GM10248 (cell line): ENCODE data around the gene PGRMC2.

Source experiments
- CTCF ChIA-PET: fragments of 300-600 bp; sonication (Branson Sonifier 250); formaldehyde crosslinking; extraction: SDS; loops from one replicate; lab custom pipeline; 2021; ENCODE audit warnings: antibody characterized with exemption; lab: Yijun Ruan, JAX
- POLR2A ChIA-PET: fragments of 350-650 bp; sonication (Branson Sonifier 250); formaldehyde crosslinking; extraction: SDS; loops from one replicate; lab custom pipeline; 2020; ENCODE audit warnings: antibody characterized with exemption; lab: Yijun Ruan, JAX
- DNase-seq: peaks from one replicate; pipeline ENCODE4 v3.0.0; 2012; ENCODE audit errors: extremely low spot score
- TF ChIP-seq, protein P1 (sequence below): IDR thresholded peaks from 2 replicates; pipeline ENCODE4 v1.5.1; 2012; ENCODE audit warnings: mild to moderate bottlenecking, low read depth; ENCODE audit errors: extremely low read depth, missing control alignments, control extremely low read depth

The PGRMC2 gene

DNA sequence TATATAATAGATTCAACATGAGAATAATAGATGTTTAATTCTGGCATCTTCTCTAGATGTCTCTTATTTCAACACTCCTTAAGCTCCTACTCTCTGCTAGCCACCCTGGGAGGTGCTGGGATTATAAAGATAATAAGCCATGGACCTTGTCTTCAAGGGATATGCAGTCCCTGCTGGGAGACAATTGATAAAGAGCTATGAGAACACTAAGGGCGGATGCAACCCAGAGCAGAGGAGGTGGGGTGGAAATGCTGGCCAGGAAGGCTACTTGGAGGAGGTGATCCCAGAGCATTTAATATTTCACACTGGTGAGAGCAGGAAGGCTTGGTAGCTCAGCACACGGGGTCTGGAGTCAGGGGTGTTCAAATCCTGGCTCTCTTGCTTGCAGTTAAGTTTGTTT lies 18.3 kb upstream of the PGRMC2 start:
- CTCF ChIA-PET, result interaction anchor here (1.6 to 2.0 kb wide), 2 partner anchors 10 to 19 kb away, joined by 8 to 10 read pairs; partner anchors contain the start of gene PGRMC2
- TF ChIP-seq, protein P1, sequence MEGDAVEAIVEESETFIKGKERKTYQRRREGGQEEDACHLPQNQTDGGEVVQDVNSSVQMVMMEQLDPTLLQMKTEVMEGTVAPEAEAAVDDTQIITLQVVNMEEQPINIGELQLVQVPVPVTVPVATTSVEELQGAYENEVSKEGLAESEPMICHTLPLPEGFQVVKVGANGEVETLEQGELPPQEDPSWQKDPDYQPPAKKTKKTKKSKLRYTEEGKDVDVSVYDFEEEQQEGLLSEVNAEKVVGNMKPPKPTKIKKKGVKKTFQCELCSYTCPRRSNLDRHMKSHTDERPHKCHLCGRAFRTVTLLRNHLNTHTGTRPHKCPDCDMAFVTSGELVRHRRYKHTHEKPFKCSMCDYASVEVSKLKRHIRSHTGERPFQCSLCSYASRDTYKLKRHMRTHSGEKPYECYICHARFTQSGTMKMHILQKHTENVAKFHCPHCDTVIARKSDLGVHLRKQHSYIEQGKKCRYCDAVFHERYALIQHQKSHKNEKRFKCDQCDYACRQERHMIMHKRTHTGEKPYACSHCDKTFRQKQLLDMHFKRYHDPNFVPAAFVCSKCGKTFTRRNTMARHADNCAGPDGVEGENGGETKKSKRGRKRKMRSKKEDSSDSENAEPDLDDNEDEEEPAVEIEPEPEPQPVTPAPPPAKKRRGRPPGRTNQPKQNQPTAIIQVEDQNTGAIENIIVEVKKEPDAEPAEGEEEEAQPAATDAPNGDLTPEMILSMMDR, result no peak
- no peak for DNase-seq
- POLR2A ChIA-PET, result no interaction called here

DNA sequence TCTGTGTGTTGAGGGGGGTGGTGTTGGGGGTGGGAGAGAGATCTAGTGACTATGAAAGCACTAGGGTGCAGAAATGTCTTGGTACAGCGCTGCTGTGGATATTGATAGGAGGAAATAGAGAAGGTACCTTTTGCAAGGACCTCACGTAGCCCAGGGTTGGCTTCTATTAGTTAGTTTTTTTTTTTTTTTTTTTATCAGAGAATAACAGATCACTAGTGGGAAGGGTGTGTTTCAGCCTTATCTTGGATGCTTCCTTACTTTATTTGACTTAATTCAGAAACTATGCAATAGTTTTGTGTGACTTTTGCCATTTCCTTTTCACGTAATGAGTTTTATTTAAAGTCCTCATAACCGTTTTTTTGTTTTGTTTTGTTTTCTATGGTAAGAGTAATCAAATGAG lies 16.4 kb upstream of the PGRMC2 start:
- ChIA-PET POLR2A (no interaction called here), CTCF (interaction anchor here (1.6 to 2.0 kb wide), 3 partner anchors 15 to 31 kb away, joined by 4 to 8 read pairs (median 8); partner anchors contain the start of gene PGRMC2)

DNA sequence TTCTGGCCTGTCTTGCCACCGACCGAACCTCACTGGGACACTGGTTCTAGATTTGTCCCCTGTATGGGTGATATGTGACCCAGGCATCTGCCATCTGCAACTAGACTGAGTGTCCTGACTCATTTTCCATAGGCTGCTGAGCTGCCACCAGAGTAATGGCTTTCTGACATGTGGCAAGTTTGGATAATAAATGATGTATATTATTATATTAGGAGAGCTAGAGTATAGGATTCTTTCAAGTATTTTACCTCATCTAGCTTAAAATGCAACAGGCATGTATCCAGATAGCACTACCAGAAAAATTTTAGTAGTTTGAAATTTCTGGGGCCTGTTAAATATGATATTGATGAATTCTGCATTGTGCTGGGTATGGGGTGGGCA lies 15.8 kb upstream of the PGRMC2 start:
- no peak for DNase-seq
- POLR2A ChIA-PET, result no interaction called here
- TF ChIP-seq, protein P1, result no peak
- CTCF ChIA-PET, result interaction anchor here (1.6 to 1.7 kb wide), 2 partner anchors 14 to 31 kb away, joined by 4 to 8 read pairs; no protein-coding TSS in a partner anchor

More for the DNA sequence above, 16.4 kb upstream of the PGRMC2 start:
- DNase-seq, result no peak
- TF ChIP-seq, protein P1, result no peak

DNA sequence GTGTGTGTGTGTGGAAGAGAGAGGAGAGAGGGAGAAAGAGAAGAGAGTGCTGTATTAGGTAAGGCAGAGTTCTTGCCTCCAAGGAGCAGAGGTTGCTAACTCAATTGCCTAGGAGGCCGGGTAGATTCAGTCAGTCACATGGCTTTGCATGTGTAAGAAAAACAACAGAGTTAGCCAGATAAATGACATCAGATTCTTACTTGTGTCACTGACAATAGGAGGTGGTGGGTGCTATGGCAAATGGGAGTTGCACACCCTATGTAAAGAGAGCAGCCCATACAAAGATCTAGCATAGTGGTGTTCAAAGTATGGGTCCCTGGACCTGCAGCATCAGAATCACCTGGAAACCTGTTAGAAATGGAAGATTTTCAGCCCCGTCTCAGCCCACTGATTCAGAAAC lies 14.4 kb upstream of the PGRMC2 start:
- TF ChIP-seq, protein P1, result no peak
- DNase-seq, result no peak
- ChIA-PET POLR2A (no interaction called here), CTCF (interaction anchor here (1.1 to 1.7 kb wide), 3 partner anchors 10 to 13 kb away, joined by 4 to 7 read pairs (median 7); no protein-coding TSS in a partner anchor)

DNA sequence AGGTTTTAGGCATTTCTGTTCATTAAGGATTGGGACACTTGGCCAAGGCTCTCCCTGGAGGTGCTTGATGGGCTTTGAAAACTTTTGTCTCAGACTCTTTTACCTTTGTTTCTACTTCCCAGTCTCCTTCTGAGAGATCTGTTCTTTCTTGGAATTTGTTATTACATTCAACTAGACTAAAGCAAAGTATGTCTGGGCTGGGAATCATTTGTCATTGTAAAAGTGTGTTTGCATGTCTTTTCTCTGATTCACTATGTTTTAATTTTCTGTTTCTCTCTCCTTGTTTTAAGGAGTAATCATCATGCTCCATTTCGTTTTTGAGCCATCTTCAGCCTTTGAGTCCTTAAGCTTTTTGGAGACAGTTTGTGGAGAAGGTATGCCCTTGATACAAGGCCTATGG lies 12.2 kb upstream of the PGRMC2 start:
- DNase-seq, result no peak
- POLR2A ChIA-PET, result no interaction called here
- CTCF ChIA-PET, result no interaction called here
- TF ChIP-seq, protein P1, result no peak

DNA sequence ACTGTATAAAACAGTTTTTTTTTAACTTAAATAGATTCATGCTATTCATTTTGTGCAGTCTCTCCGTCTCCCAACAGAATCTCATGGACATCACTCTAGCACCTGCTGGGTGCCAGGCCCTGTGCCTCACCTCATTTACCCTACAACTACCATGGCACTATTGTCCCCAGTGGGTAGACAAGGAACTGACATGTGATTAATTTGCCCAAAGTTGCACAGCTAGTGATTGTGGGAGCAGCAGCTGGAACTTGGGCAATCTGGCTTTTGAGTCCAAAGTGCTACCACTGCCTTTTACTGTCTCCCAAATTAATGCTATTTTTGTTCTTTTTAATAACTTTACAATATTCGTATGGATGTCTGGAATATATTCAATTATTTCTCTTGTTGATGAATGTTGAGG lies 11.2 kb upstream of the PGRMC2 start:
- ChIA-PET POLR2A (no interaction called here), CTCF (interaction anchor here (1.2 kb wide), 1 partner anchor 9 kb away, joined by 7 read pairs; no protein-coding TSS in a partner anchor)
- TF ChIP-seq, protein P1, result no peak
- no peak for DNase-seq
